Kasumi-1 (cell line): ENCODE data around the gene SNTA1.
"Not testable (repeated sequence)": the region's sequence is repeated elsewhere in the genome, so short reads cannot be mapped to it uniquely, and the experiment has no call there.

Experiments
- DNase-seq, 2 experiments: peaks; one replicate each; lab custom pipeline; 2025; lab: John Stamatoyannopoulos, UW

Gene SNTA1

GRCh38 chr20:33393609-33394008 lies 50.0 kb downstream of the SNTA1 start:
- DNase-seq, result no peak

GRCh38 chr20:33391722-33392415 lies 51.7 kb downstream of the SNTA1 start:
- no peak for DNase-seq

- DNase-seq, result not testable (repeated sequence)
These were observed 54.2 kb downstream of the SNTA1 start for GRCh38 chr20:33389326-33389725.

- no peak for DNase-seq
These were observed 55.3 kb downstream of the SNTA1 start for GRCh38 chr20:33388268-33388667.

GRCh38 chr20:33387177-33387576 lies 56.4 kb downstream of the SNTA1 start:
- DNase-seq, result no peak

GRCh38 chr20:33386673-33387072 lies 56.9 kb downstream of the SNTA1 start:
- no peak for DNase-seq

- DNase-seq, result no peak
These were observed 66.2 kb downstream of the SNTA1 start for GRCh38 chr20:33377366-33377765.

- no peak for DNase-seq
These were observed 69.6 kb downstream of the SNTA1 start for GRCh38 chr20:33373735-33374605.

GRCh38 chr20:33372993-33373441 lies 70.5 kb downstream of the SNTA1 start:
- DNase-seq, result no peak

- DNase-seq, result no peak
These were observed 73.3 kb downstream of the SNTA1 start for GRCh38 chr20:33370291-33370690.

- DNase-seq, result no peak
These were observed 80.7 kb downstream of the SNTA1 start for GRCh38 chr20:33362898-33363297.

GRCh38 chr20:33359399-33360261 lies 83.9 kb downstream of the SNTA1 start:
- no peak for DNase-seq
